Caco-2 (cell line): ENCODE measurements around the gene OR2D2. TPM values are rescaled to one million over a fixed set of nuclear protein-coding genes. Genes with fewer than 3 reads are reported as not detected.

ENCODE experiments used
- BruUV-seq: library from RNA; stranded (reverse); fragments of 400-500 nt; replicated peaks from 2 replicates; lab custom pipeline; 2021; lab: Mats Ljungman, UMichigan
- CTCF ChIA-PET: fragments of 300-600 bp; sonication (Branson Sonifier 250); formaldehyde crosslinking; loops from one replicate; lab custom pipeline; 2022; ENCODE audit warnings: antibody characterized with exemption; lab: Charles Lee
- POLR2A ChIA-PET: fragments of 300-600 bp; sonication (Branson Sonifier 250); formaldehyde crosslinking; loops from one replicate; lab custom pipeline; 2022; ENCODE audit warnings: antibody characterized with exemption; lab: Charles Lee
- DNase-seq, 2 experiments: peaks; one replicate each; pipeline versions ENCODE4 v3.0.0 to v3.0.0-alpha.2; 2020 to 2022
- H3K27me3 ChIP-seq: replicated peaks from 2 replicates; pipeline ENCODE4 v1.6.0; 2011; ENCODE audit warnings: low read length; ENCODE audit not compliant: control insufficient read depth, insufficient read depth
- H3K36me3 ChIP-seq: 2 replicates; pipeline ENCODE4 v1.5.1; 2011; ENCODE audit warnings: low read length; ENCODE audit not compliant: control insufficient read depth, insufficient read depth
- H3K4me1 ChIP-seq: fragments of 250-450 bp; sonication (Bioruptor Pico); 2 replicates; pipeline ENCODE4 v1.5.1; 2020; ENCODE audit warnings: mild to moderate bottlenecking
- H3K4me3 ChIP-seq: 2 replicates; pipeline ENCODE4 v1.5.1; 2011; ENCODE audit warnings: low read depth, mild to moderate bottlenecking, control low read depth, low read length
- H3K9me3 ChIP-seq: fragments of 250-450 bp; sonication (Bioruptor Pico); 2 replicates; pipeline ENCODE4 v1.5.1; 2020; ENCODE audit warnings: mild to moderate bottlenecking, moderate library complexity
- H3K27ac Mint-ChIP-seq: one replicate; pipeline ENCODE4 v1.8.0; 2022; ENCODE audit warnings: mixed read lengths; ENCODE audit not compliant: unreplicated experiment
- H3K27me3 Mint-ChIP-seq: one replicate; pipeline ENCODE4 v1.8.0; 2022; ENCODE audit warnings: mixed read lengths; ENCODE audit not compliant: insufficient read depth, unreplicated experiment
- H3K36me3 Mint-ChIP-seq: one replicate; pipeline ENCODE4 v1.8.0; 2022; ENCODE audit warnings: mild to moderate bottlenecking, mixed read lengths; ENCODE audit not compliant: insufficient read depth, unreplicated experiment
- H3K4me1 Mint-ChIP-seq: one replicate; pipeline ENCODE4 v1.8.0; 2022; ENCODE audit warnings: low read depth, mixed read lengths; ENCODE audit not compliant: unreplicated experiment
- H3K4me3 Mint-ChIP-seq: one replicate; pipeline ENCODE4 v1.8.0; 2022; ENCODE audit warnings: mild to moderate bottlenecking, moderate library complexity, mixed read lengths; ENCODE audit not compliant: unreplicated experiment
- H3K9me3 Mint-ChIP-seq: one replicate; pipeline ENCODE4 v1.8.0; 2022; ENCODE audit warnings: mixed read lengths; ENCODE audit not compliant: unreplicated experiment
- intact Hi-C: fragments of 100-400 bp; cut with micrococcal nuclease; formaldehyde crosslinking; loops from one replicate; pipeline ENCODE4 v1.10.0; 2022; ENCODE audit not compliant: unreplicated experiment
- total RNA-seq: library from RNA; stranded (reverse); gene quantifications from 2 replicates; pipeline ENCODE4 v1.2.3, GENCODE V29; 2022
- TF ChIP-seq, protein P1 (sequence below), 2 experiments: fragments of 200-600 bp in 1 of 2; IDR thresholded peaks; 1 replicate in 1 of 2; 2 replicates in 1 of 2; pipeline versions ENCODE4 v1.5.1 to v1.8.0; 2011 to 2022; ENCODE audit warnings: antibody characterized with exemption in 1 of 2, control low read depth in 1 of 2, inconsistent platforms in 1 of 2, low read depth in 1 of 2, low read length in 1 of 2, mild to moderate bottlenecking in 1 of 2, moderate library complexity in 1 of 2; ENCODE audit not compliant: insufficient read depth in 1 of 2, severe bottlenecking in 1 of 2, unreplicated experiment in 1 of 2

Gene OR2D2
- total RNA-seq, 1 experiment from 2014 or later: not detected

DNA sequence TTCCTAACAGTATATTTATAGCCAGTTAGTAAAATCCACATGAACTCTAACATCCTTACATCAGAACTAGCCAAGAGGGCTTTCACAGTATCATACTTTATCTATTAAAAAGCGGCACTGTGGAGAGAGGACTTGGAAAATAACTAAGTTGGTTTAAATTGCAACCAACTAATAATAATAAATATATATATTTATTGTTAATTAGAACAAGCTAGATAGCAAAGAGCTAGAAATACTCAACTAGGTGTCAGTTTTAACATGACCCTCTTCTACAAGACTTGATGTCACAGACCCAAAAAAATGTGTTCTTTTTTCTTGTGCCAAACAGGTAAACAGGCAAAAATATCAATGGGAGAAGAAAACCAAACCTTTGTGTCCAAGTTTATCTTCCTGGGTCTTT is 28.4 kb upstream of the OR2D2 start, which contains the start of gene OR2D3:
Gene OR2D3, plus strand, starts transcription at position 301 of the 400 bp plus-strand sequence. Its CDS starts 0 bp downstream, at position 301.
- Mint-ChIP-seq H3K27me3 (peaks cover 8% of the 10 kb centered on the region), H3K4me3 (no peak within 1 kb of the TSS), H3K36me3 (no peaks in the 10 kb centered on the region), H3K4me1 (no peaks in the 10 kb centered on the region), H3K9me3 (no peaks in the 10 kb centered on the region), H3K27ac (no peak within 1 kb of the TSS)
- TF ChIP-seq, protein P1, sequence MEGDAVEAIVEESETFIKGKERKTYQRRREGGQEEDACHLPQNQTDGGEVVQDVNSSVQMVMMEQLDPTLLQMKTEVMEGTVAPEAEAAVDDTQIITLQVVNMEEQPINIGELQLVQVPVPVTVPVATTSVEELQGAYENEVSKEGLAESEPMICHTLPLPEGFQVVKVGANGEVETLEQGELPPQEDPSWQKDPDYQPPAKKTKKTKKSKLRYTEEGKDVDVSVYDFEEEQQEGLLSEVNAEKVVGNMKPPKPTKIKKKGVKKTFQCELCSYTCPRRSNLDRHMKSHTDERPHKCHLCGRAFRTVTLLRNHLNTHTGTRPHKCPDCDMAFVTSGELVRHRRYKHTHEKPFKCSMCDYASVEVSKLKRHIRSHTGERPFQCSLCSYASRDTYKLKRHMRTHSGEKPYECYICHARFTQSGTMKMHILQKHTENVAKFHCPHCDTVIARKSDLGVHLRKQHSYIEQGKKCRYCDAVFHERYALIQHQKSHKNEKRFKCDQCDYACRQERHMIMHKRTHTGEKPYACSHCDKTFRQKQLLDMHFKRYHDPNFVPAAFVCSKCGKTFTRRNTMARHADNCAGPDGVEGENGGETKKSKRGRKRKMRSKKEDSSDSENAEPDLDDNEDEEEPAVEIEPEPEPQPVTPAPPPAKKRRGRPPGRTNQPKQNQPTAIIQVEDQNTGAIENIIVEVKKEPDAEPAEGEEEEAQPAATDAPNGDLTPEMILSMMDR (IDR thresholded peaks at IDR 0.05; ENCODE audit: insufficient read depth in 1 of 2, low read depth in 1 of 2, low read length in 1 of 2, severe bottlenecking in 1 of 2, unreplicated experiment in 1 of 2): no peak
- no peaks in the 10 kb centered on the region for H3K36me3 ChIP-seq
- H3K4me1 ChIP-seq: no peaks in the 10 kb centered on the region
- H3K4me3 ChIP-seq: no peak within 1 kb of the TSS
- H3K9me3 ChIP-seq: no peaks in the 10 kb centered on the region; the same call in 1 of the 2 replicates
- ChIA-PET CTCF (no interaction called here), POLR2A (no interaction called here)
- DNase-seq: no peak
- BruUV-seq: no TSS peak
- intact Hi-C loops: no loop called here
- no peaks in the 10 kb centered on the region for H3K27me3 ChIP-seq

DNA sequence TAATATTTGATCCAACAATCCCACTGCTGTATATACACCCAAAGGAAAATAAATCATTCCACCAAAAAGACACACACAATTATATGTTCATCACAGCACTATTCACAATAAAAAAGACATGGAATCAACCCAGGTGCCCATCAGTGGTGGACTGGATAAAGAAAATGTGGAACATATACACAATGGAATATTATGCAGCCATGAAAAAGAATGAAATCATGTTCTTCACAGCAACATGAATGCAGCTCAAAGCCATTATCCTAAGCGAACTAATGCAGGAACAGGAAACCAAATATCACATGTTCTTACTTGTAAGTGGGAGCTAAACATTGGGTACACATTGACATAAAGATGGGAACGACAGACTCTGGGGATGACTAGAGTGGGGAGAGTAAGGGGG is 27.4 kb upstream of the OR2D2 start:
- POLR2A ChIA-PET: no interaction called here
- no peaks in the 10 kb centered on the region for H3K36me3 Mint-ChIP-seq
- Histone ChIP-seq H3K4me3 (no peak overlapping the region), H3K36me3 (no peaks in the 10 kb centered on the region), H3K4me1 (no peaks in the 10 kb centered on the region), H3K9me3 (no peaks in the 10 kb centered on the region; the same call in 1 of the 2 replicates), H3K27me3 (no peaks in the 10 kb centered on the region)
- no peak for DNase-seq
- intact Hi-C loops: no loop called here
- BruUV-seq: no TSS peak
- TF ChIP-seq, protein P1 (IDR thresholded peaks at IDR 0.05; ENCODE audit: insufficient read depth in 1 of 2, low read depth in 1 of 2, low read length in 1 of 2, severe bottlenecking in 1 of 2, unreplicated experiment in 1 of 2): no peak
- H3K4me1 Mint-ChIP-seq: no peaks in the 10 kb centered on the region
- H3K4me3 Mint-ChIP-seq: no peak overlapping the region
- peaks cover 8% of the 10 kb centered on the region for H3K27me3 Mint-ChIP-seq
- H3K27ac Mint-ChIP-seq: no peak overlapping the region
- H3K9me3 Mint-ChIP-seq: no peaks in the 10 kb centered on the region
- CTCF ChIA-PET: no interaction called here

DNA sequence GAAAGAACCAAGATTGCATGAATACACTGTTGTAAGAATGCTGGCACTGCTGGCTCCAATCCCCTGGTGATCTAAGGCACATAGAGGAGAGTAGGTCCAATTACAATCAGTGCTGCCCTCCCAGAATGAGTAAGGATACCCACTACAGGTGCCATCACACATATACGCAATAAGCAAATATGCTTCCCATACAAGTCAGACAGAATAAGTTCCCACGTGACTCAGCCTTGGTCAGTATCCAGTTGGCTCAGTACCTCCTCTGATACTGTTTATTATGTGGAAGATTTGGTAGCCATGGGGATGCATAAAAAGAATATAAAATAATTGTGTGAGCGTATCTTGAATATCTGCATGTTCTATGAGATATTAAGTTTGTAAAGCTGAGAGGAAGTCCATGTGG is 19.6 kb upstream of the OR2D2 start:
- POLR2A ChIA-PET: no interaction called here
- Histone ChIP-seq H3K4me1 (no peaks in the 10 kb centered on the region), H3K9me3 (no peaks in the 10 kb centered on the region), H3K36me3 (no peaks in the 10 kb centered on the region), H3K4me3 (no peak overlapping the region), H3K27me3 (no peaks in the 10 kb centered on the region)
- no peak for DNase-seq
- H3K4me1 Mint-ChIP-seq: no peaks in the 10 kb centered on the region
- no TSS peak for BruUV-seq
- intact Hi-C loops: no loop called here
- TF ChIP-seq, protein P1 (IDR thresholded peaks at IDR 0.05; ENCODE audit: insufficient read depth in 1 of 2, low read depth in 1 of 2, low read length in 1 of 2, severe bottlenecking in 1 of 2, unreplicated experiment in 1 of 2): no peak
- CTCF ChIA-PET: no interaction called here
- H3K36me3 Mint-ChIP-seq: no peaks in the 10 kb centered on the region
- no peak overlapping the region for H3K27ac Mint-ChIP-seq
- no peaks in the 10 kb centered on the region for H3K27me3 Mint-ChIP-seq
- no peak overlapping the region for H3K4me3 Mint-ChIP-seq
- H3K9me3 Mint-ChIP-seq: no peaks in the 10 kb centered on the region
